Mesothelial cell of epicardium (in vitro differentiated cells): Measurements from ENCODE around the gene TSNAX. TPM values are rescaled to one million over a fixed set of nuclear protein-coding genes. Genes with fewer than 3 reads are reported as not detected.

Experiments used
- DNase-seq, 2 experiments: peaks; one replicate each; pipeline ENCODE4 v3.0.0; 2021; ENCODE audit warnings: low spot score in 2 of 2; ENCODE audit not compliant: unreplicated experiment in 2 of 2
- H3K27ac Mint-ChIP-seq: 2 replicates; pipeline ENCODE4 v1.8.0; 2021; ENCODE audit warnings: mixed read lengths
- H3K27me3 Mint-ChIP-seq: 2 replicates; pipeline ENCODE4 v1.8.0; 2021; ENCODE audit warnings: low read depth, mixed read lengths
- H3K36me3 Mint-ChIP-seq: 2 replicates; pipeline ENCODE4 v1.8.0; 2021; ENCODE audit warnings: mixed read lengths
- H3K4me1 Mint-ChIP-seq: 2 replicates; pipeline ENCODE4 v1.8.0; 2021; ENCODE audit warnings: mixed read lengths
- H3K4me3 Mint-ChIP-seq: 2 replicates; pipeline ENCODE4 v1.8.0; 2021; ENCODE audit warnings: mild to moderate bottlenecking, moderate library complexity, mixed read lengths
- H3K9me3 Mint-ChIP-seq: 2 replicates; pipeline ENCODE4 v1.8.0; 2021; ENCODE audit warnings: mixed read lengths
- total RNA-seq: library from RNA; stranded (reverse); gene quantifications from 3 replicates; pipeline ENCODE4 v1.2.1, GENCODE V29; 2021
- TF ChIP-seq, protein P1 (sequence below): fragments of 200-600 bp; sonication (generic); IDR thresholded peaks from one replicate; pipeline ENCODE4 v1.5.0; 2021; ENCODE audit warnings: antibody characterized with exemption; ENCODE audit not compliant: unreplicated experiment

The TSNAX gene
- total RNA-seq, 1 donor from 2014 or later = 31.2 TPM

DNA sequence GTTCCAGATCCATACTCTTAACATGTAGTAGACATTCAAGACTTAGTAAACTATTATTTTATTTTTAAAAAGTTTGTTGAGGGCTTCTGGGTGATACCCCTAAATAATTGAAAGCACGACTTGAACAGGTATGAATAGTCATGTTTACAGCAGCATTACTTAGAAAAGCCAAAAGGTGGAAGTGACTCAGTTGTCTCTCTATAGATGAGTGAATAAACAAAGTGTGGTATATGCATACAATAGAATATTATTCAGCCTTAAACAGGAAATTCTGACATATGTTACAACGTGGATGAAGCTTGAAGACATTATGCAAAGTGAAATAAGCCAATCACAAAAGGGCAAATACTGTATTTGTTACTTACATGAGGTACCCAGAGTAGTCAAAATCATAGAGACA, 26.5 kb downstream of the TSNAX start:
- H3K27me3 Mint-ChIP-seq = no peaks in the 10 kb centered on the region
- peaks cover 16% of the 10 kb centered on the region for H3K36me3 Mint-ChIP-seq
- H3K4me1 Mint-ChIP-seq = no peaks in the 10 kb centered on the region
- TF ChIP-seq, protein P1, sequence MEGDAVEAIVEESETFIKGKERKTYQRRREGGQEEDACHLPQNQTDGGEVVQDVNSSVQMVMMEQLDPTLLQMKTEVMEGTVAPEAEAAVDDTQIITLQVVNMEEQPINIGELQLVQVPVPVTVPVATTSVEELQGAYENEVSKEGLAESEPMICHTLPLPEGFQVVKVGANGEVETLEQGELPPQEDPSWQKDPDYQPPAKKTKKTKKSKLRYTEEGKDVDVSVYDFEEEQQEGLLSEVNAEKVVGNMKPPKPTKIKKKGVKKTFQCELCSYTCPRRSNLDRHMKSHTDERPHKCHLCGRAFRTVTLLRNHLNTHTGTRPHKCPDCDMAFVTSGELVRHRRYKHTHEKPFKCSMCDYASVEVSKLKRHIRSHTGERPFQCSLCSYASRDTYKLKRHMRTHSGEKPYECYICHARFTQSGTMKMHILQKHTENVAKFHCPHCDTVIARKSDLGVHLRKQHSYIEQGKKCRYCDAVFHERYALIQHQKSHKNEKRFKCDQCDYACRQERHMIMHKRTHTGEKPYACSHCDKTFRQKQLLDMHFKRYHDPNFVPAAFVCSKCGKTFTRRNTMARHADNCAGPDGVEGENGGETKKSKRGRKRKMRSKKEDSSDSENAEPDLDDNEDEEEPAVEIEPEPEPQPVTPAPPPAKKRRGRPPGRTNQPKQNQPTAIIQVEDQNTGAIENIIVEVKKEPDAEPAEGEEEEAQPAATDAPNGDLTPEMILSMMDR = no peak
- no peak for DNase-seq
- H3K4me3 Mint-ChIP-seq = no peak overlapping the region
- H3K27ac Mint-ChIP-seq = no peak overlapping the region
- H3K9me3 Mint-ChIP-seq = no peaks in the 10 kb centered on the region

DNA sequence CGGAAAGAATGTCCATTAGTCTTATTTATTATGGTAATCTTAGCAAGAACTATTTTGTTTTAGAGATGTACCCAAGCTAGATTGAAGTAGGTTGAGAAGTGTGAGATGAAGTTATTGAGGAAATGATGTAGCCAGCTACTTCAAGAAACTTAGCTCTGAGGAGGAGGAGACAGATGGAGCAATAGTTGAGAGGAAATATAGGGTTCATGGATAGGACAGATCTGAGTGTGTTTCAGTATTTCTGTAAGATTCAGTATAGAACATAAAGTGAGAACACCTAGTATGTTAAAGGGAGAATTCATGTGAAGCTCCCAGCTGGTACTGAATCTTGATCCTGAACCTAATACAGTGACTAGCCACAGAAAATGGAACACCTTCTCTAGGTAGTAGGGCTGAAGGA, 28.9 kb downstream of the TSNAX start:
- Mint-ChIP-seq H3K27ac (no peak overlapping the region), H3K9me3 (no peaks in the 10 kb centered on the region), H3K36me3 (peaks cover 21% of the 10 kb centered on the region), H3K27me3 (no peaks in the 10 kb centered on the region), H3K4me1 (no peaks in the 10 kb centered on the region), H3K4me3 (no peak overlapping the region)
- DNase-seq = no peak
- TF ChIP-seq, protein P1 = no peak

DNA sequence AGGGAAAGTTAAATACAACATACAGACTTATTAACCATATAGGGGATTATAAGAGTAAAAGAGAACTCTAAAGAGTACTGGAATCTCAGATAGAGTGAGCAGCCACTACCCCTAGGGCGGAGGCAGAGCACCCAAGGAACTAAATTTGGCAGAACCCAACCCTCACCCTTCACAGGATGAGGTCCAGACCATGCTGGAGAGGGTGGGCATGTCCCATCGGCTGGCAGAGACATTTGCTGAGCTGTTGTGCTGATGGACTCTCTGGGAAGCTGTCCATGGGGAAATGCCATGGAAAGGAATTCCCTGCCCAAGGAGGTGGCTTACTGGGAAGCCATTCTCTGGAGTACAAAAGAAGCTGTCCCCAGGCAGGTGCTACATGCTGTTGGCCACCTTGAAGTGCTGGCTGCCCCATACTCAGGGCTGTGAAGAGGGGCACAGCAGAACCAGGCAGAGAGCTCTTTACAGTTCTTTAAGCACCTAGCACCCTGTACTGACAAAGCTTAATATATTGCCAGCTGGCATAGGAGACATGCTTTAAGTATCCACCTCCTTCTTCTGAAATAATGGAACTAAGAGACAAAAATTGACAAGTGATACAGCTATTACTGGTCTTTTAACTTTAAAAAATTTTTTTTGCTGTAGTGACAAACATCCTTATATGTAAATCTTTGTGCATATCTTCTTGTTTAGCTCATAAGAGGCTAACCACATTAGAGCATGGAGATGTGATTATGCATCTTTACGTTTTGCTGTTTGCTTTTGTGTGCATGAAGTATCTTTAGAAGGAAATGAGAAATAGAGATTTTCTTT, 29.6 kb downstream of the TSNAX start:
- peaks cover 2% of the 10 kb centered on the region for H3K9me3 Mint-ChIP-seq
- H3K27me3 Mint-ChIP-seq = no peaks in the 10 kb centered on the region
- TF ChIP-seq, protein P1 = no peak
- no peak overlapping the region for H3K4me3 Mint-ChIP-seq
- H3K36me3 Mint-ChIP-seq = peaks cover 23% of the 10 kb centered on the region
- no peak overlapping the region for H3K27ac Mint-ChIP-seq
- DNase-seq = no peak
- H3K4me1 Mint-ChIP-seq = no peaks in the 10 kb centered on the region

DNA sequence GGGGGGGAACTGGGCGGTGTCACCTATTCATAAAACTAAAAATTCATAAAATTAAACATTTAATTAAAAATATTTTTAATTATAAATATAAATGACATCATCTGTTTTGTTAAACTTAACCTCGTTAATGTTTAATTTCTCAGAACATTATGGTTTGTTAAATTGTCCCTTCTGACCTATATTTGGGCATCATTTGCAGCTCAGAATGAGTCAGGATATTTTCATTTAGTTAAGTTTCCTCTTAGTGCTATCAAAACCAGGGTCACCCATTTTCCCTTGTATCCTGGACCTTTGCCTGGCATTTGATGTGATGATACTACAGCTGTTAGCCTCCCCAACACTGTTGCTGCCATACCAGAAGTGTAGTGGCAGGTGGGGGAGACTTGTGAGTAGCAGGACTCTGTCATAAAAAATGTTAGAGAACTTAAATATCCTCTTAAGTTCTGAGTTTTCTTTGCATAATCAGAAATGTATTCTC, 30.3 kb downstream of the TSNAX start:
- no peak overlapping the region for H3K27ac Mint-ChIP-seq
- H3K27me3 Mint-ChIP-seq = no peaks in the 10 kb centered on the region
- peaks cover 24% of the 10 kb centered on the region for H3K36me3 Mint-ChIP-seq
- no peak for DNase-seq
- H3K4me3 Mint-ChIP-seq = no peak overlapping the region
- TF ChIP-seq, protein P1 = no peak
- H3K4me1 Mint-ChIP-seq = no peaks in the 10 kb centered on the region
- H3K9me3 Mint-ChIP-seq = peaks cover 4% of the 10 kb centered on the region

DNA sequence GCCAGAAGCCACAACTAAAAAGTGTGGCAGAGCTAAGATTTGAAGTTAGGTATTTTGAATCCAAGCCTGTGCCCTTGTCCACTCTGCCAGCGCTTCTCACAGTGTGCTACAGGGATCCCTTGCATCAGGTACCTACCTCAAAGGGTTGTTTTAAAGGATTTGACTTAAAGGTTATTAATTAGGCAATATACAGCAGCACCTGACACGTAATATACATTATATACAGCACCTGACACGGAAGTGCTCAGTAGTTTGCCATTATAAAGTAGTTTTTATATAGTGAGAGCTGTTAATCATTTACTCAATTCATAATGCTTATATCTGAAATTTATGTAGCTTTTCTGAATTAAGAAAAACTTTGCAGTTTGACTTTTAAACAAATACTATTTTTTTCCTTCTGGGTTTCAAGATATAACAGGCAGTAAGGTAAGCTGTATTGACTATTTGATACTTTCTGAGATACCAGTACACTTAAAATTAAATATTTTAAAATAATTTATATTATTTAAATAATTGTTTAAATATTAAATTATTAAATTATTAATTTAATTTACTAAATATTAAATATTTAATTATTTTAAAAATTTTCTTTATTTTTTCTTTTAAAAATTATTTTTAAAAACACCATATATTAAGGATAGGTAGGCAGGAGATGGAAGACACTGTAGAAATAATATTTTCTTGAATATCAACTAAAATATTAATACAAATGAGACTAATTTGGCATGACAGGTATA, 33.3 kb downstream of the TSNAX start:
- TF ChIP-seq, protein P1 = no peak
- H3K4me3 Mint-ChIP-seq = no peak overlapping the region
- no peak overlapping the region for H3K27ac Mint-ChIP-seq
- peaks cover 4% of the 10 kb centered on the region for H3K9me3 Mint-ChIP-seq
- DNase-seq = no peak
- peaks cover 22% of the 10 kb centered on the region for H3K36me3 Mint-ChIP-seq
- H3K4me1 Mint-ChIP-seq = no peaks in the 10 kb centered on the region
- no peaks in the 10 kb centered on the region for H3K27me3 Mint-ChIP-seq
